UCSD-AML1 (cell line): ENCODE data around the gene SAG.

Experiments used
- DNase-seq: peaks from one replicate; lab custom pipeline; 2025; ENCODE audit not compliant: unreplicated experiment; lab: John Stamatoyannopoulos, UW

The SAG gene

GRCh38 chr2:233307565-233307964 is at the start of gene SAG:
SAG (plus strand) TSS chr2:233307816; CDS start chr2:233309190, 1,374 bp downstream.
- no peak for DNase-seq

- DNase-seq: no peak
Measured at GRCh38 chr2:233258211-233258610, 49.4 kb upstream of the SAG start.

- DNase-seq: no peak
Measured at GRCh38 chr2:233259730-233260129, 47.9 kb upstream of the SAG start.

- no peak for DNase-seq
Measured at GRCh38 chr2:233260661-233261060, 47.0 kb upstream of the SAG start.

GRCh38 chr2:233261819-233262555 is 45.6 kb upstream of the SAG start:
- no peak for DNase-seq

- no peak for DNase-seq
Measured at GRCh38 chr2:233262562-233262961, 45.1 kb upstream of the SAG start.

- DNase-seq: no peak
Measured at GRCh38 chr2:233263045-233263570, 44.5 kb upstream of the SAG start.

GRCh38 chr2:233264667-233265066 is 42.9 kb upstream of the SAG start:
- no peak for DNase-seq

GRCh38 chr2:233265899-233266431 is 41.7 kb upstream of the SAG start:
- DNase-seq: no peak

GRCh38 chr2:233266481-233266880 is 41.1 kb upstream of the SAG start:
- DNase-seq: no peak

- DNase-seq: no peak
Measured at GRCh38 chr2:233267516-233268245, 39.9 kb upstream of the SAG start.

GRCh38 chr2:233270366-233270765 is 37.2 kb upstream of the SAG start:
- DNase-seq: no peak

GRCh38 chr2:233270951-233271350 is 36.7 kb upstream of the SAG start:
- no peak for DNase-seq

GRCh38 chr2:233271693-233272092 is 35.9 kb upstream of the SAG start:
- DNase-seq: no peak

GRCh38 chr2:233273120-233273519 is 34.5 kb upstream of the SAG start:
- no peak for DNase-seq

GRCh38 chr2:233275223-233275622 is 32.4 kb upstream of the SAG start:
- no peak for DNase-seq

- no peak for DNase-seq
Measured at GRCh38 chr2:233278921-233279320, 28.7 kb upstream of the SAG start.

- DNase-seq: no peak
Measured at GRCh38 chr2:233280114-233280693, 27.4 kb upstream of the SAG start.

- no peak for DNase-seq
Measured at GRCh38 chr2:233281553-233281952, 26.1 kb upstream of the SAG start.

- DNase-seq: no peak
Measured at GRCh38 chr2:233281992-233282603, 25.5 kb upstream of the SAG start.

GRCh38 chr2:233285921-233286320 is 21.7 kb upstream of the SAG start:
- no peak for DNase-seq
